ENCODE data around the gene ITGA6. TPM values are rescaled to one million over a fixed set of nuclear protein-coding genes. Genes with fewer than 3 reads are reported as not detected.

Gene ITGA6
- total RNA-seq, 1 experiment from 2014 or later, result 78.3 TPM

GRCh38 chr2:172439509-172439860 lies 12.1 kb downstream of the ITGA6 start:
- H2BK120ac ChIP-seq (ENCODE audit: low read depth, low read length, poor library complexity, severe bottlenecking), result no peak overlapping the region
- no peak overlapping the region for H3K4me3 Mint-ChIP-seq
- no peaks in the 10 kb centered on the region for H3K27me3 Mint-ChIP-seq (ENCODE audit: low read depth)
- H3K4ac ChIP-seq (ENCODE audit: low read depth, low read length), result no peak overlapping the region
- H3K14ac ChIP-seq (ENCODE audit: insufficient read depth, low read length), result no peak overlapping the region
- no peaks in the 10 kb centered on the region for H3K23me2 ChIP-seq (ENCODE audit: insufficient read length, low read depth, low read length, poor library complexity, severe bottlenecking)
- H3K79me1 ChIP-seq (ENCODE audit: insufficient read depth, low read depth, low read length, poor library complexity, severe bottlenecking), result peaks cover 10% of the 10 kb centered on the region
- H2BK20ac ChIP-seq (ENCODE audit: low read depth, low read length, poor library complexity, severe bottlenecking), result no peak overlapping the region
- no peak for TF ChIP-seq CTCF (conservative IDR thresholded peaks at IDR 0.05)
- no peak overlapping the region for H2AFZ ChIP-seq (ENCODE audit: low read length)
- H3K36me3 Mint-ChIP-seq (ENCODE audit: insufficient read depth in 1 of 3, low read depth in 3 of 3), result peaks cover 10 to 20% (median 16%) of the 10 kb centered on the region in 3 experiments; a peak in 6 of 7 replicates
- no peak overlapping the region for H3T11ph ChIP-seq (ENCODE audit: low read length)
- no peak overlapping the region for H3K27ac ChIP-seq (ENCODE audit: insufficient read length, low read depth, low read length)
- H3K9ac ChIP-seq (ENCODE audit: extremely low read depth, insufficient read length, low read length), result no peak overlapping the region
- no peak overlapping the region for H3K23ac ChIP-seq (ENCODE audit: insufficient read length, low read depth, low read length)
- no peaks in the 10 kb centered on the region for H4K20me1 ChIP-seq (ENCODE audit: control insufficient read depth, insufficient read depth, insufficient read length)
- no peak overlapping the region for H3K18ac ChIP-seq (ENCODE audit: insufficient read length, low read depth, low read length)
- no peak overlapping the region for H4K5ac ChIP-seq (ENCODE audit: insufficient read length, low read depth, low read length)
- no peak overlapping the region for H3K56ac ChIP-seq (ENCODE audit: insufficient read length, low read depth, low read length)
- no peaks in the 10 kb centered on the region for H3K9me3 ChIP-seq (ENCODE audit: control insufficient read depth, low read depth, low read length)
- no peaks in the 10 kb centered on the region for H3K9me3 Mint-ChIP-seq
- H3K79me2 ChIP-seq (ENCODE audit: insufficient read depth, low read length), result peaks cover 37% of the 10 kb centered on the region; the same call in 1 of the 2 replicates
- H3K4me1 ChIP-seq (ENCODE audit: insufficient read depth, low read length), result peaks cover 28% of the 10 kb centered on the region
- H3K4me2 ChIP-seq (ENCODE audit: insufficient read depth, insufficient read length, low read length), result no peak overlapping the region
- no peak overlapping the region for H2AK5ac ChIP-seq (ENCODE audit: insufficient read length, low read length)
- H4K8ac ChIP-seq (replicated peaks; ENCODE audit: insufficient read length, low read depth, low read length), result no peak overlapping the region
- H3K27me3 ChIP-seq (ENCODE audit: insufficient read depth, low read length), result no peaks in the 10 kb centered on the region
- peaks cover 50 to 57% of the 10 kb centered on the region in 2 experiments for H3K4me1 Mint-ChIP-seq
- H2BK12ac ChIP-seq (ENCODE audit: insufficient read length, low read depth, low read length), result no peak overlapping the region
- WGBS (ENCODE audit: extremely low coverage, insufficient read length, low lambda C conversion rate), result no CpG with 5 or more reads among the region's 2 CpGs
- no peak overlapping the region for H2BK5ac ChIP-seq (ENCODE audit: insufficient read length, low read length)
- DNase-seq, result no peak
- no peak overlapping the region for H4K91ac ChIP-seq (ENCODE audit: insufficient read length, low read depth, low read length)
- H2BK15ac ChIP-seq (ENCODE audit: low read depth, low read length), result no peak overlapping the region
- no peak overlapping the region for H3K27ac Mint-ChIP-seq

Measured in H9 (cell line).